ENCODE measurements around the gene KRTAP10-8. TPM values are rescaled to one million over a fixed set of nuclear protein-coding genes. Genes with fewer than 3 reads are reported as not detected.

Gene KRTAP10-8
- total RNA-seq, 4 donors from 2014 or later: not detected

- no peak for TF ChIP-seq CTCF (IDR thresholded peaks at IDR 0.05; ENCODE audit: low read depth)
These were observed 2.3 kb downstream of the KRTAP10-8 start for GRCh38 chr21:44614161-44614631.

GRCh38 chr21:44614961-44615391 lies 3.1 kb downstream of the KRTAP10-8 start:
- no peak for TF ChIP-seq CTCF (IDR thresholded peaks at IDR 0.05; ENCODE audit: low read depth)

- no peak for TF ChIP-seq CTCF (IDR thresholded peaks at IDR 0.05; ENCODE audit: low read depth)
These were observed 3.6 kb downstream of the KRTAP10-8 start for GRCh38 chr21:44615466-44615865.

GRCh38 chr21:44615911-44616590 lies 4.2 kb downstream of the KRTAP10-8 start:
- no peak for TF ChIP-seq CTCF (IDR thresholded peaks at IDR 0.05; ENCODE audit: low read depth)

GRCh38 chr21:44616591-44616926 lies 4.7 kb downstream of the KRTAP10-8 start:
- no peak for TF ChIP-seq CTCF (IDR thresholded peaks at IDR 0.05; ENCODE audit: low read depth)

- no peak for TF ChIP-seq CTCF (IDR thresholded peaks at IDR 0.05; ENCODE audit: low read depth)
These were observed 5.2 kb downstream of the KRTAP10-8 start for GRCh38 chr21:44617071-44617501.

GRCh38 chr21:44618504-44618903 lies 6.6 kb downstream of the KRTAP10-8 start:
- no peak for TF ChIP-seq CTCF (IDR thresholded peaks at IDR 0.05; ENCODE audit: low read depth)

All from subcutaneous adipose tissue (tissue), 4 donors.